Endothelial cell of umbilical vein (primary cell): ENCODE results near the gene MBNL2. TPM values are rescaled to one million over a fixed set of nuclear protein-coding genes. Genes with fewer than 3 reads are reported as not detected.

Experiments used
- BruUV-seq: library from RNA; stranded (reverse); fragments of 400-500 nt; replicated peaks from 2 replicates; lab custom pipeline; 2021; lab: Mats Ljungman, UMichigan
- CTCF ChIA-PET: fragments of 300-600, 350-600 bp; sonication (Branson Sonifier 250); formaldehyde crosslinking; loops from one replicate; lab custom pipeline; 2021; ENCODE audit warnings: antibody characterized with exemption, inconsistent platforms; lab: Charles Lee
- POLR2A ChIA-PET: fragments of 300-600, 350-600 bp; sonication (Branson Sonifier 250); formaldehyde crosslinking; loops from one replicate; lab custom pipeline; 2021; ENCODE audit warnings: antibody characterized with exemption, inconsistent platforms; lab: Charles Lee
- DNase-seq: peaks from one replicate; pipeline ENCODE4 v3.0.0-alpha.2; 2011; ENCODE audit warnings: low read depth, low spot score
- FAIRE-seq: peaks from 2 replicates; lab custom pipeline; 2011; peaks lifted over from hg19 to GRCh38; lab: Jason Lieb, UNC
- H2AFZ ChIP-seq: 2 replicates; pipeline ENCODE4 v1.6.0; 2012; ENCODE audit warnings: low read depth, low read length, control low read depth, inconsistent platforms
- H3K27ac ChIP-seq: 2 replicates; pipeline ENCODE4 v1.5.1; 2011; ENCODE audit warnings: low read depth, mild to moderate bottlenecking, control low read depth, low read length, moderate library complexity; ENCODE audit not compliant: insufficient read depth
- H3K27me3 ChIP-seq, 2 experiments: 2 replicates each; pipeline versions ENCODE4 v1.6.0 to v1.6.1; 2011; ENCODE audit warnings: low read length in 2 of 2, mixed read lengths in 1 of 2; ENCODE audit not compliant: control insufficient read depth in 2 of 2, insufficient read depth in 2 of 2
- H3K36me3 ChIP-seq, 2 experiments: 2 replicates in 1 of 2; 3 replicates in 1 of 2; pipeline ENCODE4 v1.5.1; 2011; ENCODE audit warnings: low read length in 2 of 2, mild to moderate bottlenecking in 1 of 2, moderate library complexity in 1 of 2; ENCODE audit not compliant: control insufficient read depth in 2 of 2, insufficient read depth in 2 of 2; ENCODE audit errors: extremely low read depth in 1 of 2
- H3K4me1 ChIP-seq: 3 replicates; pipeline ENCODE4 v1.5.1; 2011; ENCODE audit warnings: mild to moderate bottlenecking, low read length; ENCODE audit not compliant: control insufficient read depth, insufficient read depth; ENCODE audit errors: extremely low read depth
- H3K4me2 ChIP-seq: 2 replicates; pipeline ENCODE4 v1.6.1; 2011; ENCODE audit warnings: low read length, control low read depth, mixed read lengths; ENCODE audit not compliant: insufficient read depth
- H3K4me3 ChIP-seq, 3 experiments: fragments of 200-600 bp in 1 of 3; sonication (generic), shearing (Covaris generic) in 1 of 3; replicated peaks in 1 of 3; 2 replicates each; pipeline ENCODE4 v1.5.1; 2011 to 2016; ENCODE audit warnings: control low read depth in 3 of 3, low read length in 3 of 3, mild to moderate bottlenecking in 2 of 3, inconsistent platforms in 1 of 3, low read depth in 1 of 3, moderate library complexity in 1 of 3; ENCODE audit not compliant: insufficient read depth in 1 of 3
- H3K79me2 ChIP-seq: 2 replicates; pipeline ENCODE4 v1.6.0; 2012; ENCODE audit warnings: low read length, inconsistent platforms; ENCODE audit not compliant: control insufficient read depth, insufficient read depth
- H3K9ac ChIP-seq: replicated peaks from 2 replicates; pipeline ENCODE3; 2011; ENCODE audit warnings: low read length, control low read depth; ENCODE audit not compliant: insufficient read depth; ENCODE audit errors: extremely low read depth
- H3K9me1 ChIP-seq: replicated peaks from 3 replicates; pipeline ENCODE4 v1.6.0; 2011; ENCODE audit warnings: mild to moderate bottlenecking, low read length; ENCODE audit not compliant: control insufficient read depth, insufficient read depth; ENCODE audit errors: extremely low read depth
- H3K9me3 ChIP-seq: replicated peaks from 2 replicates; pipeline ENCODE4 v1.5.1; 2012; ENCODE audit warnings: low read length, inconsistent platforms; ENCODE audit not compliant: control insufficient read depth, insufficient read depth
- H4K20me1 ChIP-seq: replicated peaks from 2 replicates; pipeline ENCODE3; 2011; ENCODE audit warnings: mild to moderate bottlenecking, low read length; ENCODE audit not compliant: control insufficient read depth, insufficient read depth; ENCODE audit errors: extremely low read depth
- EZH2 ChIP-seq: IDR thresholded peaks from 2 replicates; pipeline ENCODE4 v1.6.1; 2012; ENCODE audit warnings: borderline replicate concordance, low read depth, mild to moderate bottlenecking, moderate library complexity, low read length, inconsistent platforms; ENCODE audit not compliant: severe bottlenecking
- FOS ChIP-seq: IDR thresholded peaks from 2 replicates; pipeline ENCODE4 v1.6.1; 2011; ENCODE audit warnings: mild to moderate bottlenecking, low read length, moderate library complexity, borderline replicate concordance; ENCODE audit not compliant: insufficient read depth
- GATA2 ChIP-seq: IDR thresholded peaks from 2 replicates; pipeline ENCODE4 v1.7.0; 2011; ENCODE audit warnings: low read depth, mild to moderate bottlenecking, moderate library complexity, mixed read lengths, low read length; ENCODE audit not compliant: insufficient read length, insufficient read depth
- JUN ChIP-seq: IDR thresholded peaks from 2 replicates; pipeline ENCODE4 v1.6.1; 2011; ENCODE audit warnings: borderline replicate concordance, low read depth; ENCODE audit not compliant: insufficient read length, insufficient read depth
- MYC ChIP-seq: IDR thresholded peaks from one replicate; pipeline ENCODE4 v1.6.1; 2011; ENCODE audit warnings: mild to moderate bottlenecking, low read depth, low read length
- POLR2A ChIP-seq: IDR thresholded peaks from 2 replicates; pipeline ENCODE4 v1.6.1; 2012; ENCODE audit warnings: low read depth, mild to moderate bottlenecking, control low read depth, low read length
- POLR2AphosphoS5 ChIP-seq: IDR thresholded peaks from 2 replicates; pipeline ENCODE4 v1.6.1; 2012; ENCODE audit warnings: low read depth, mild to moderate bottlenecking, control low read depth, low read length, moderate library complexity; ENCODE audit not compliant: insufficient read depth
- dilution Hi-C: fragments of 300-500 bp; cut with MboI; formaldehyde crosslinking; loops from one replicate; pipeline ENCODE4 v1.15.0; 2019; ENCODE audit warnings: low sequenced_read_pairs; ENCODE audit not compliant: extremely low pct_ligation_motif_present
- intact Hi-C: fragments of 100-400 bp; cut with micrococcal nuclease; formaldehyde crosslinking; loops from one replicate; pipeline ENCODE4 v1.10.0; 2022
- polyA plus RNA-seq, 4 experiments: library from polyadenylated mRNA; depleted of rRNA in 3 of 4; stranded (reverse) in 3 of 4; unstranded in 1 of 4; fragments of >200 nt; gene quantifications; 2 replicates each; pipeline versions ENCODE4 v1.2.1 to v1.2.3, GENCODE V29; 2011 to 2012; ENCODE audit warnings: missing spikeins in 1 of 4
- total RNA-seq: library from RNA; stranded (reverse); gene quantifications from 2 replicates; pipeline ENCODE4 v1.2.3, GENCODE V29; 2021
- TF ChIP-seq, protein P1 (sequence below): IDR thresholded peaks from 2 replicates; pipeline ENCODE4 v1.6.1; 2011; ENCODE audit not compliant: insufficient read depth, insufficient read length
- TF ChIP-seq, protein P2 (sequence below), 2 donors: IDR thresholded peaks; 1 replicate in 1 of 2; 2 replicates in 1 of 2; pipeline ENCODE4 v1.5.1; 2011; ENCODE audit warnings: low read length in 2 of 2, mild to moderate bottlenecking in 2 of 2, moderate library complexity in 2 of 2, control low read depth in 1 of 2, inconsistent platforms in 1 of 2, low read depth in 1 of 2; ENCODE audit not compliant: insufficient read depth in 1 of 2; ENCODE audit errors: extremely low read depth in 1 of 2

The MBNL2 gene
- total and polyA plus RNA-seq, 2 donors (not counting 3 experiments of a cell fraction or from before 2014, with no cell fraction given) = 32.9 to 76.5 TPM

DNA sequence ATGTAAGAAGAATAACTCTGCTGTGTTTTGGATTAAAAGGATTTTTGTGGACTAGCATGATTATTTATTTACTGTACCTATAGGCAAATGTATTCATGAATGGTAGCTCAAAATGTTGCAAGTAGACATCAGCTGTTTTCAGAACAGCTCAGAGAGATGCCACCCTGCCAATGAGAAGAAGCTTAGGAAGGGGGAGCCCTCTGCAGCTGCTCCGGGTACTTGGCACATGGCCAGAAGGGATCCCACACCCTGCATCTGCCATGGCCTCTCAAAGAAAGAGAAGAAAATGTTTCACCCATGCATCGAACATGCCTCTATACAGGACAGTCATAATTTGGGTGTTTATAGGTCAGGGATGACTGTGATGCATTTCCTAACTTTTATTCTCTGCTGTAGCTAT lies 30.5 kb upstream of the MBNL2 start:
- H2AFZ ChIP-seq = no peak overlapping the region
- no peak for DNase-seq

DNA sequence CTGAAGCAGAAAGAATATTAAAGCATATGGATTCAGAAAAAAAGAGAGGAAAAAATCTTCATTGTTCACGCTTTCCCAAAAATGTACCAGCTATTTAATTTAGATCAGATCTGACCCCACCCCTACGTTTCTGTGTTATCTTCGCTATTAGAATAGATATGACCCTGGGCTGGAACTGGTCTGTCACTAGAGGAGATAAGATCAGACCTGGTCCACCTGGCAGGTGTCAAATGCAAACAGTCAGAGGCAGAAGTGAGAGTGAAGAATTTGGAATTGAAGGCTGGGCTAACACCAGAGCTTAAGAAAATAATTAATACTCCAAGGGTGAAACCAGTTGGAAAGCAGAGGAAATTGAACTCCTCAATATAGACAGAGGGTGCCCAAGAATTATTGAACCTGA lies 30.0 kb upstream of the MBNL2 start:
- Histone ChIP-seq H3K36me3 (no peaks in the 10 kb centered on the region), H4K20me1 (no peaks in the 10 kb centered on the region), H3K9me3 (no peaks in the 10 kb centered on the region), H2AFZ (no peak overlapping the region), H3K9me1 (no peaks in the 10 kb centered on the region), H3K27ac (no peak overlapping the region), H3K4me1 (peaks cover 22% of the 10 kb centered on the region), H3K4me3 (no peak overlapping the region), H3K9ac (no peak overlapping the region), H3K27me3 (no peaks in the 10 kb centered on the region), H3K4me2 (no peak overlapping the region), H3K79me2 (no peaks in the 10 kb centered on the region)
- dilution Hi-C loops = no loop called here
- POLR2A ChIA-PET = interaction anchor here (0.5 kb wide), 1 partner anchor 42 kb away, joined by 3 read pairs; no protein-coding TSS in a partner anchor
- TF ChIP-seq FOS (no peak), GATA2 (no peak), POLR2A (no peak), EZH2 (no peak), POLR2AphosphoS5 (no peak), MYC (no peak), JUN (no peak)
- TF ChIP-seq, protein P1, sequence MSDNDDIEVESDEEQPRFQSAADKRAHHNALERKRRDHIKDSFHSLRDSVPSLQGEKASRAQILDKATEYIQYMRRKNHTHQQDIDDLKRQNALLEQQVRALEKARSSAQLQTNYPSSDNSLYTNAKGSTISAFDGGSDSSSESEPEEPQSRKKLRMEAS = no peak
- TF ChIP-seq, protein P2, sequence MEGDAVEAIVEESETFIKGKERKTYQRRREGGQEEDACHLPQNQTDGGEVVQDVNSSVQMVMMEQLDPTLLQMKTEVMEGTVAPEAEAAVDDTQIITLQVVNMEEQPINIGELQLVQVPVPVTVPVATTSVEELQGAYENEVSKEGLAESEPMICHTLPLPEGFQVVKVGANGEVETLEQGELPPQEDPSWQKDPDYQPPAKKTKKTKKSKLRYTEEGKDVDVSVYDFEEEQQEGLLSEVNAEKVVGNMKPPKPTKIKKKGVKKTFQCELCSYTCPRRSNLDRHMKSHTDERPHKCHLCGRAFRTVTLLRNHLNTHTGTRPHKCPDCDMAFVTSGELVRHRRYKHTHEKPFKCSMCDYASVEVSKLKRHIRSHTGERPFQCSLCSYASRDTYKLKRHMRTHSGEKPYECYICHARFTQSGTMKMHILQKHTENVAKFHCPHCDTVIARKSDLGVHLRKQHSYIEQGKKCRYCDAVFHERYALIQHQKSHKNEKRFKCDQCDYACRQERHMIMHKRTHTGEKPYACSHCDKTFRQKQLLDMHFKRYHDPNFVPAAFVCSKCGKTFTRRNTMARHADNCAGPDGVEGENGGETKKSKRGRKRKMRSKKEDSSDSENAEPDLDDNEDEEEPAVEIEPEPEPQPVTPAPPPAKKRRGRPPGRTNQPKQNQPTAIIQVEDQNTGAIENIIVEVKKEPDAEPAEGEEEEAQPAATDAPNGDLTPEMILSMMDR (IDR thresholded peaks at IDR 0.05; ENCODE audit: extremely low read depth in 1 of 2, insufficient read depth in 1 of 2, low read depth in 1 of 2, low read length in 2 of 2) = no peak
- no TSS peak for BruUV-seq
- intact Hi-C loops = no loop called here
- FAIRE-seq = no peak
- DNase-seq = no peak
- CTCF ChIA-PET = interaction anchor here (0.6 to 1.3 kb wide), 8 partner anchors 9 to 1188 kb away, joined by 3 to 4 read pairs (median 4); no protein-coding TSS in a partner anchor

More for the DNA sequence above, 30.5 kb upstream of the MBNL2 start:
- no peaks in the 10 kb centered on the region for H3K9me3 ChIP-seq
- TF ChIP-seq EZH2 (no peak), GATA2 (no peak), POLR2A (no peak)
- TF ChIP-seq, protein P1 = no peak
- FAIRE-seq = no peak
- no peaks in the 10 kb centered on the region for H4K20me1 ChIP-seq
- no peak overlapping the region for H3K4me2 ChIP-seq
- no peak overlapping the region for H3K27ac ChIP-seq
- H3K9me1 ChIP-seq = no peaks in the 10 kb centered on the region
- no TSS peak for BruUV-seq
- no peaks in the 10 kb centered on the region for H3K79me2 ChIP-seq
- ChIA-PET CTCF (interaction anchor here (0.6 to 1.3 kb wide), 8 partner anchors 10 to 1188 kb away, joined by 3 to 5 read pairs (median 4); no protein-coding TSS in a partner anchor), POLR2A (interaction anchor here (0.5 kb wide), 1 partner anchor 42 kb away, joined by 3 read pairs; no protein-coding TSS in a partner anchor)
- no peak overlapping the region for H3K9ac ChIP-seq
- intact Hi-C loops (no loop called here), dilution Hi-C loops (no loop called here)
- H3K4me1 ChIP-seq = peaks cover 17% of the 10 kb centered on the region
- H3K4me3 ChIP-seq = no peak overlapping the region
- H3K27me3 ChIP-seq = no peaks in the 10 kb centered on the region
- no peaks in the 10 kb centered on the region for H3K36me3 ChIP-seq
